ENCODE data around the gene PRPS2. TPM values are rescaled to one million over a fixed set of nuclear protein-coding genes. Genes with fewer than 3 reads are reported as not detected.
A peak's percentile ranks its signal among the peaks of the same experiment; 100 is the strongest.

PRPS2 gene
- total RNA-seq, 4 donors from 2014 or later: 24.3 to 67.5 (median 32.5) TPM

GRCh38 chrX:12770440-12770839, 20.8 kb upstream of the PRPS2 start:
- Histone ChIP-seq H3K4me3 (no peak overlapping the region), H3K4me1 (no peaks in the 10 kb centered on the region), H3K36me3 (no peaks in the 10 kb centered on the region), H3K9me3 (no peaks in the 10 kb centered on the region), H3K27me3 (no peaks in the 10 kb centered on the region), H3K27ac (no peak overlapping the region)
- in situ Hi-C loops (cut with MboI; ENCODE audit: low pct_ligation_motif_present in 1 of 4, low pct_unique_long_range_greater_than_20kb in 1 of 4, low sequenced_read_pairs in 3 of 4): no loop called here
- DNase-seq: no peak
- 13 to 34% methylated on average over 4 to 5 of the region's 5 CpGs for WGBS, 2 donors (ENCODE audit: low coverage in 1 of 2)
- intact Hi-C loops (cut with DNase I; ENCODE audit: low total_unique reads): no loop called here
- TF ChIP-seq EP300 (IDR thresholded peaks at IDR 0.05; ENCODE audit: low read depth): no peak
- peak; percentile 31 to 59 (median 49) for TF ChIP-seq CTCF (IDR thresholded peaks at IDR 0.05)

GRCh38 chrX:12771445-12772069, 19.7 kb upstream of the PRPS2 start:
- Histone ChIP-seq H3K36me3 (no peaks in the 10 kb centered on the region), H3K27me3 (no peaks in the 10 kb centered on the region), H3K4me3 (no peak overlapping the region), H3K9me3 (no peaks in the 10 kb centered on the region), H3K4me1 (no peaks in the 10 kb centered on the region), H3K27ac (no peak overlapping the region)
- intact Hi-C loops (cut with DNase I; ENCODE audit: low total_unique reads) (no loop called here), in situ Hi-C loops (cut with MboI; ENCODE audit: low pct_ligation_motif_present in 1 of 4, low pct_unique_long_range_greater_than_20kb in 1 of 4, low sequenced_read_pairs in 3 of 4) (no loop called here)
- peak; percentile 19 to 47 (median 28) for TF ChIP-seq CTCF (IDR thresholded peaks at IDR 0.05)
- no peak for TF ChIP-seq POLR2A (IDR thresholded peaks at IDR 0.05)
- TF ChIP-seq POLR2AphosphoS5 (IDR thresholded peaks at IDR 0.05): no peak
- TF ChIP-seq EP300 (IDR thresholded peaks at IDR 0.05; ENCODE audit: low read depth): no peak
- peak; percentile 66 for DNase-seq
- WGBS, 2 donors (ENCODE audit: low coverage in 1 of 2): 0 to 58% methylated on average over 2 to 22 of the region's 22 CpGs

- in situ Hi-C loops (cut with MboI; ENCODE audit: low pct_ligation_motif_present in 1 of 4, low pct_unique_long_range_greater_than_20kb in 1 of 4, low sequenced_read_pairs in 3 of 4) (no loop called here), intact Hi-C loops (cut with DNase I; ENCODE audit: low total_unique reads) (no loop called here)
- no peak overlapping the region for H3K27ac ChIP-seq
- H3K36me3 ChIP-seq: no peaks in the 10 kb centered on the region
- DNase-seq: no peak
- H3K4me1 ChIP-seq: no peaks in the 10 kb centered on the region
- no peaks in the 10 kb centered on the region for H3K27me3 ChIP-seq
- H3K4me3 ChIP-seq: no peak overlapping the region
- no peaks in the 10 kb centered on the region for H3K9me3 ChIP-seq
- TF ChIP-seq CTCF (IDR thresholded peaks at IDR 0.05) (no peak), POLR2A (IDR thresholded peaks at IDR 0.05) (no peak), POLR2AphosphoS5 (IDR thresholded peaks at IDR 0.05) (no peak), EP300 (IDR thresholded peaks at IDR 0.05; ENCODE audit: low read depth) (no peak)
Measured at GRCh38 chrX:12777670-12778069, 13.5 kb upstream of the PRPS2 start.

GRCh38 chrX:12779534-12779933, 11.7 kb upstream of the PRPS2 start:
- Histone ChIP-seq H3K9me3 (no peaks in the 10 kb centered on the region), H3K4me3 (no peak overlapping the region), H3K27ac (no peak overlapping the region), H3K36me3 (no peaks in the 10 kb centered on the region), H3K4me1 (no peaks in the 10 kb centered on the region), H3K27me3 (no peaks in the 10 kb centered on the region)
- no peak for TF ChIP-seq POLR2A (IDR thresholded peaks at IDR 0.05)
- TF ChIP-seq EP300 (IDR thresholded peaks at IDR 0.05; ENCODE audit: low read depth): no peak
- TF ChIP-seq CTCF (IDR thresholded peaks at IDR 0.05): no peak
- TF ChIP-seq POLR2AphosphoS5 (IDR thresholded peaks at IDR 0.05): no peak
- DNase-seq: no peak
- in situ Hi-C loops (cut with MboI; ENCODE audit: low pct_ligation_motif_present in 1 of 4, low pct_unique_long_range_greater_than_20kb in 1 of 4, low sequenced_read_pairs in 3 of 4): no loop called here
- WGBS, 2 donors (ENCODE audit: low coverage in 1 of 2): 57 to 58% methylated on average over 4 of the region's 4 CpGs
- intact Hi-C loops (cut with DNase I; ENCODE audit: low total_unique reads): no loop called here

All from transverse colon (tissue), 4 donors.